Measurements from ENCODE around the gene LAMA2.
"Not testable (repeated sequence)": the region's sequence is repeated elsewhere in the genome, so short reads cannot be mapped to it uniquely, and the experiment has no call there.

- not testable (repeated sequence) for TF ChIP-seq CTCF, EP300, POLR2AphosphoS5, POLR2A (IDR thresholded peaks at IDR 0.05)
Measured at GRCh38 chr6:129088481-129088880, 205.5 kb downstream of the LAMA2 start.

All from stomach (tissue), 4 donors.